ENCODE results near the gene METTL14.

GRCh38 chr4:118760493-118760892 is 75.3 kb downstream of the METTL14 start:
- TF ChIP-seq CEBPB (IDR thresholded peaks at IDR 0.05; ENCODE audit: low read depth) = no peak
- no peak for TF ChIP-seq CTCF (IDR thresholded peaks at IDR 0.05 in 2 of 3, conservative IDR thresholded peaks at IDR 0.05 in 1 of 3; ENCODE audit: borderline replicate concordance in 1 of 3, insufficient read depth in 1 of 3, low read depth in 2 of 3, low read length in 2 of 3)
- TF ChIP-seq POLR2A (IDR thresholded peaks at IDR 0.05; ENCODE audit: borderline replicate concordance, extremely low read depth, insufficient read depth, insufficient read length) = no peak
- no peak for TF ChIP-seq EZH2 (IDR thresholded peaks at IDR 0.05)
- no peak for TF ChIP-seq FOSL1 (IDR thresholded peaks at IDR 0.05; ENCODE audit: low read depth)
- no peak for TF ChIP-seq RAD21 (IDR thresholded peaks at IDR 0.05; ENCODE audit: low read depth)
- no peak for TF ChIP-seq ELF1 (IDR thresholded peaks at IDR 0.05; ENCODE audit: borderline replicate concordance, low read depth)

Measured in HCT116 (cell line).